HepG2 (cell line): ENCODE data around the gene SMIM14. TPM values are rescaled to one million over a fixed set of nuclear protein-coding genes. Genes with fewer than 3 reads are reported as not detected.

Source experiments
- ARHGAP35 ChIP-seq: sonication (generic); formaldehyde crosslinking; IDR thresholded peaks from 2 replicates; pipeline ENCODE4 v1.9.0; 2022; ENCODE audit warnings: mild to moderate bottlenecking, inconsistent platforms, moderate library complexity, missing genetic modification reagents, borderline replicate concordance
- ARID5B ChIP-seq: IDR thresholded peaks from 2 replicates; pipeline ENCODE4 v1.4.0; 2020; ENCODE audit warnings: mild to moderate bottlenecking, missing genetic modification reagents
- FOXJ3 ChIP-seq: sonication (generic); formaldehyde crosslinking; IDR thresholded peaks from 2 replicates; pipeline ENCODE4 v1.4.0; 2020; ENCODE audit warnings: missing genetic modification reagents, mild to moderate bottlenecking, borderline replicate concordance
- JARID2 ChIP-seq: sonication (generic); formaldehyde crosslinking; IDR thresholded peaks from 2 replicates; pipeline ENCODE4 v1.8.1; 2023; ENCODE audit warnings: missing genetic modification reagents, inconsistent platforms; ENCODE audit not compliant: insufficient replicate concordance
- KLF15 ChIP-seq: sonication (generic); formaldehyde crosslinking; IDR thresholded peaks from 2 replicates; pipeline ENCODE4 v1.8.1; 2023; ENCODE audit warnings: borderline replicate concordance, mild to moderate bottlenecking, inconsistent platforms, missing genetic modification reagents, mixed read lengths
- MAFK ChIP-seq, 2 experiments: IDR thresholded peaks in 1 of 2; conservative IDR thresholded peaks in 1 of 2; 2 replicates each; pipeline ENCODE4 v1.6.1; 2011; ENCODE audit warnings: improper control_type of control experiment in 2 of 2, low read length in 2 of 2
- NFE2L2 ChIP-seq: fragments of 150-350 bp; IDR thresholded peaks from 2 replicates; pipeline ENCODE4 v1.6.1; 2014; ENCODE audit warnings: low read length
- NFIB ChIP-seq: sonication (generic); formaldehyde crosslinking; IDR thresholded peaks from 2 replicates; pipeline ENCODE4 v1.9.0; 2021; ENCODE audit warnings: missing genetic modification reagents, mild to moderate bottlenecking, borderline replicate concordance
- PRDM4 ChIP-seq: sonication (generic); formaldehyde crosslinking; IDR thresholded peaks from 2 replicates; pipeline ENCODE4 v1.9.0; 2021; ENCODE audit warnings: missing genetic modification reagents, borderline replicate concordance
- RAD51 ChIP-seq: fragments of 450-650 bp; IDR thresholded peaks from 2 replicates; pipeline ENCODE4 v1.6.1; 2016; ENCODE audit warnings: borderline replicate concordance
- RFXANK ChIP-seq: IDR thresholded peaks from 2 replicates; pipeline ENCODE4 v1.6.1; 2016
- SNRNP70 ChIP-seq: fragments of 200-400 bp; formaldehyde crosslinking; IDR thresholded peaks from 2 replicates; pipeline ENCODE4 v1.6.1; 2017; ENCODE audit warnings: mild to moderate bottlenecking, low read depth, low read length, moderate library complexity
- TCF7L2 ChIP-seq: IDR thresholded peaks from 2 replicates; pipeline ENCODE4 v1.6.1; 2011; ENCODE audit warnings: mild to moderate bottlenecking, low read depth, low read length, moderate library complexity
- ZBTB1 ChIP-seq: sonication (generic); formaldehyde crosslinking; IDR thresholded peaks from 2 replicates; pipeline ENCODE4 v1.4.0; 2020; ENCODE audit warnings: missing genetic modification reagents, borderline replicate concordance
- ZNF296 ChIP-seq: sonication (generic); formaldehyde crosslinking; conservative IDR thresholded peaks from 2 replicates; pipeline ENCODE4 v1.5.0; 2020; ENCODE audit warnings: mild to moderate bottlenecking, missing genetic modification reagents
- polyA plus RNA-seq, 8 experiments: library from polyadenylated mRNA; depleted of rRNA in 3 of 8; stranded (reverse) in 7 of 8; unstranded in 1 of 8; fragments of >200 nt; fragmentation: Illumina TruSeq in 4 of 8; extraction: Trizol in 4 of 8; gene quantifications; 2 replicates each; pipeline versions ENCODE4 v1.2.1 to v1.2.3, GENCODE V29; 2011 to 2016; ENCODE audit warnings: low read depth in 4 of 8, missing spikeins in 1 of 8, mixed read lengths in 1 of 8; ENCODE audit not compliant: insufficient read depth in 1 of 8
- total RNA-seq, 5 experiments: library from RNA; depleted of rRNA; stranded (reverse); fragments of >200 nt; fragmentation: Illumina TruSeq; extraction: Trizol; gene quantifications; 2 replicates each; pipeline ENCODE4 v1.2.3, GENCODE V29; 2016; ENCODE audit warnings: low read depth in 1 of 5
- TF ChIP-seq, protein P1 (sequence below): sonication (generic); formaldehyde crosslinking; IDR thresholded peaks from 2 replicates; pipeline ENCODE4 v1.4.0; 2020; ENCODE audit warnings: low read depth, mild to moderate bottlenecking, missing genetic modification reagents
- TF ChIP-seq, protein P2 (sequence below): sonication (generic); formaldehyde crosslinking; IDR thresholded peaks from 2 replicates; pipeline ENCODE4 v1.4.0; 2020; ENCODE audit warnings: missing genetic modification reagents, borderline replicate concordance
- TF ChIP-seq, protein P3 (sequence below): sonication (generic); formaldehyde crosslinking; IDR thresholded peaks from 2 replicates; pipeline ENCODE4 v1.5.0; 2020; ENCODE audit warnings: missing genetic modification reagents

The SMIM14 gene
- total and polyA plus RNA-seq, 2 of the 13 experiments (the other 11 are each of a cell fraction or from before 2014, with no cell fraction given) = 16.3 to 28.1 TPM

GRCh38 chr4:39514888-39515401 lies 123.7 kb downstream of the SMIM14 start (continued):
- peak; percentile 93; the same call in 1 of the 2 replicates for TF ChIP-seq FOXJ3 (CRISPR knock-in tag)
- no peak for TF ChIP-seq RAD51
- peak; percentile 90 to 97 for TF ChIP-seq MAFK (conservative IDR thresholded peaks at IDR 0.05 in 1 of 2, IDR thresholded peaks at IDR 0.05 in 1 of 2; ENCODE audit: low read length in 2 of 2)
- no peak for TF ChIP-seq PRDM4
- peak; percentile 57 for TF ChIP-seq JARID2
- TF ChIP-seq ZBTB1 (CRISPR knock-in tag) = no peak
- no peak for TF ChIP-seq NFIB (CRISPR knock-in tag)
- TF ChIP-seq KLF15 = no peak
- peak; percentile 99 for TF ChIP-seq ARID5B (CRISPR knock-in tag)
- no peak for TF ChIP-seq ZNF296 (CRISPR knock-in tag)
- no peak for TF ChIP-seq SNRNP70
- TF ChIP-seq, protein P1, sequence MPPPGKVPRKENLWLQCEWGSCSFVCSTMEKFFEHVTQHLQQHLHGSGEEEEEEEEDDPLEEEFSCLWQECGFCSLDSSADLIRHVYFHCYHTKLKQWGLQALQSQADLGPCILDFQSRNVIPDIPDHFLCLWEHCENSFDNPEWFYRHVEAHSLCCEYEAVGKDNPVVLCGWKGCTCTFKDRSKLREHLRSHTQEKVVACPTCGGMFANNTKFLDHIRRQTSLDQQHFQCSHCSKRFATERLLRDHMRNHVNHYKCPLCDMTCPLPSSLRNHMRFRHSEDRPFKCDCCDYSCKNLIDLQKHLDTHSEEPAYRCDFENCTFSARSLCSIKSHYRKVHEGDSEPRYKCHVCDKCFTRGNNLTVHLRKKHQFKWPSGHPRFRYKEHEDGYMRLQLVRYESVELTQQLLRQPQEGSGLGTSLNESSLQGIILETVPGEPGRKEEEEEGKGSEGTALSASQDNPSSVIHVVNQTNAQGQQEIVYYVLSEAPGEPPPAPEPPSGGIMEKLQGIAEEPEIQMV = no peak
- peak; percentile 31; the same call in 1 of the 2 replicates for TF ChIP-seq RFXANK (CRISPR knock-in tag)
- TF ChIP-seq TCF7L2 = no peak
- TF ChIP-seq, protein P2, sequence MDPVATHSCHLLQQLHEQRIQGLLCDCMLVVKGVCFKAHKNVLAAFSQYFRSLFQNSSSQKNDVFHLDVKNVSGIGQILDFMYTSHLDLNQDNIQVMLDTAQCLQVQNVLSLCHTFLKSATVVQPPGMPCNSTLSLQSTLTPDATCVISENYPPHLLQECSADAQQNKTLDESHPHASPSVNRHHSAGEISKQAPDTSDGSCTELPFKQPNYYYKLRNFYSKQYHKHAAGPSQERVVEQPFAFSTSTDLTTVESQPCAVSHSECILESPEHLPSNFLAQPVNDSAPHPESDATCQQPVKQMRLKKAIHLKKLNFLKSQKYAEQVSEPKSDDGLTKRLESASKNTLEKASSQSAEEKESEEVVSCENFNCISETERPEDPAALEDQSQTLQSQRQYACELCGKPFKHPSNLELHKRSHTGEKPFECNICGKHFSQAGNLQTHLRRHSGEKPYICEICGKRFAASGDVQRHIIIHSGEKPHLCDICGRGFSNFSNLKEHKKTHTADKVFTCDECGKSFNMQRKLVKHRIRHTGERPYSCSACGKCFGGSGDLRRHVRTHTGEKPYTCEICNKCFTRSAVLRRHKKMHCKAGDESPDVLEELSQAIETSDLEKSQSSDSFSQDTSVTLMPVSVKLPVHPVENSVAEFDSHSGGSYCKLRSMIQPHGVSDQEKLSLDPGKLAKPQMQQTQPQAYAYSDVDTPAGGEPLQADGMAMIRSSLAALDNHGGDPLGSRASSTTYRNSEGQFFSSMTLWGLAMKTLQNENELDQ (CRISPR knock-in tag) = no peak
- TF ChIP-seq, protein P3, sequence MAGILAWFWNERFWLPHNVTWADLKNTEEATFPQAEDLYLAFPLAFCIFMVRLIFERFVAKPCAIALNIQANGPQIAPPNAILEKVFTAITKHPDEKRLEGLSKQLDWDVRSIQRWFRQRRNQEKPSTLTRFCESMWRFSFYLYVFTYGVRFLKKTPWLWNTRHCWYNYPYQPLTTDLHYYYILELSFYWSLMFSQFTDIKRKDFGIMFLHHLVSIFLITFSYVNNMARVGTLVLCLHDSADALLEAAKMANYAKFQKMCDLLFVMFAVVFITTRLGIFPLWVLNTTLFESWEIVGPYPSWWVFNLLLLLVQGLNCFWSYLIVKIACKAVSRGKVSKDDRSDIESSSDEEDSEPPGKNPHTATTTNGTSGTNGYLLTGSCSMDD (CRISPR knock-in tag) = no peak
- peak; percentile 100 for TF ChIP-seq NFE2L2
- no peak for TF ChIP-seq ARHGAP35 (CRISPR knock-in tag)
